Tibial nerve (tissue), 4 donors: ENCODE results near the gene NBEAL2.

Experiments
- EP300 ChIP-seq, 2 donors: sonication (generic); formaldehyde crosslinking; IDR thresholded peaks; one replicate each; pipeline ENCODE4 v1.6.1; 2017; ENCODE audit warnings: antibody characterized with exemption in 2 of 2, mild to moderate bottlenecking in 1 of 2
- POLR2A ChIP-seq, 2 donors: fragments of 450-650 bp; IDR thresholded peaks; one replicate each; pipeline ENCODE4 v1.6.1; 2017; ENCODE audit warnings: antibody characterized with exemption in 2 of 2, mild to moderate bottlenecking in 2 of 2, moderate library complexity in 2 of 2
- TF ChIP-seq, protein P1 (sequence below), 5 experiments: fragments of 200-600 bp in 3 of 5; fragments of 450-650 bp in 2 of 5; sonication (generic) in 3 of 5; IDR thresholded peaks; one replicate each; pipeline ENCODE4 v1.5.1; 2016 to 2019; ENCODE audit warnings: antibody characterized with exemption in 5 of 5, mild to moderate bottlenecking in 3 of 5, moderate library complexity in 2 of 5

GRCh38 chr3:47057212-47057671 is 77.8 kb downstream of the NBEAL2 start:
- TF ChIP-seq, protein P1, sequence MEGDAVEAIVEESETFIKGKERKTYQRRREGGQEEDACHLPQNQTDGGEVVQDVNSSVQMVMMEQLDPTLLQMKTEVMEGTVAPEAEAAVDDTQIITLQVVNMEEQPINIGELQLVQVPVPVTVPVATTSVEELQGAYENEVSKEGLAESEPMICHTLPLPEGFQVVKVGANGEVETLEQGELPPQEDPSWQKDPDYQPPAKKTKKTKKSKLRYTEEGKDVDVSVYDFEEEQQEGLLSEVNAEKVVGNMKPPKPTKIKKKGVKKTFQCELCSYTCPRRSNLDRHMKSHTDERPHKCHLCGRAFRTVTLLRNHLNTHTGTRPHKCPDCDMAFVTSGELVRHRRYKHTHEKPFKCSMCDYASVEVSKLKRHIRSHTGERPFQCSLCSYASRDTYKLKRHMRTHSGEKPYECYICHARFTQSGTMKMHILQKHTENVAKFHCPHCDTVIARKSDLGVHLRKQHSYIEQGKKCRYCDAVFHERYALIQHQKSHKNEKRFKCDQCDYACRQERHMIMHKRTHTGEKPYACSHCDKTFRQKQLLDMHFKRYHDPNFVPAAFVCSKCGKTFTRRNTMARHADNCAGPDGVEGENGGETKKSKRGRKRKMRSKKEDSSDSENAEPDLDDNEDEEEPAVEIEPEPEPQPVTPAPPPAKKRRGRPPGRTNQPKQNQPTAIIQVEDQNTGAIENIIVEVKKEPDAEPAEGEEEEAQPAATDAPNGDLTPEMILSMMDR (IDR thresholded peaks at IDR 0.05): no peak
- TF ChIP-seq EP300 (IDR thresholded peaks at IDR 0.05) (no peak), POLR2A (IDR thresholded peaks at IDR 0.05) (no peak)
